IMR-90 (cell line): Measurements from ENCODE around the gene OR2A1.
"Not testable (repeated sequence)": the region's sequence is repeated elsewhere in the genome, so short reads cannot be mapped to it uniquely, and the experiment has no call there.

Experiments used
- BHLHE40 ChIP-seq: fragments of 150-350 bp; IDR thresholded peaks from 2 replicates; pipeline ENCODE4 v1.6.1; 2016; ENCODE audit warnings: mild to moderate bottlenecking, low read depth, low read length
- CEBPB ChIP-seq: IDR thresholded peaks from 2 replicates; pipeline ENCODE4 v1.6.1; 2012; ENCODE audit warnings: low read depth, low read length, improper control_type of control experiment
- CTCF ChIP-seq: conservative IDR thresholded peaks from 2 replicates; pipeline ENCODE4 v1.5.1; 2012; ENCODE audit warnings: mild to moderate bottlenecking, low read depth, low read length, improper control_type of control experiment
- MAZ ChIP-seq: IDR thresholded peaks from 2 replicates; pipeline ENCODE4 v1.6.1; 2012; ENCODE audit warnings: low read depth, mild to moderate bottlenecking, low read length, improper control_type of control experiment, moderate library complexity, borderline replicate concordance
- MXI1 ChIP-seq: IDR thresholded peaks from 2 replicates; pipeline ENCODE4 v1.6.1; 2012; ENCODE audit warnings: low read depth, mild to moderate bottlenecking, low read length, moderate library complexity, borderline replicate concordance
- POLR2A ChIP-seq: IDR thresholded peaks from 2 replicates; pipeline ENCODE4 v1.6.1; 2012; ENCODE audit warnings: mild to moderate bottlenecking, low read depth, low read length
- RAD21 ChIP-seq: IDR thresholded peaks from 2 replicates; pipeline ENCODE4 v1.6.1; 2012; ENCODE audit warnings: low read length, improper control_type of control experiment
- TF ChIP-seq, protein P1 (sequence below): fragments of 150-350 bp; IDR thresholded peaks from 2 replicates; pipeline ENCODE4 v1.6.1; 2017; ENCODE audit warnings: mild to moderate bottlenecking, antibody characterized with exemption, low read length, low read depth

DNA sequence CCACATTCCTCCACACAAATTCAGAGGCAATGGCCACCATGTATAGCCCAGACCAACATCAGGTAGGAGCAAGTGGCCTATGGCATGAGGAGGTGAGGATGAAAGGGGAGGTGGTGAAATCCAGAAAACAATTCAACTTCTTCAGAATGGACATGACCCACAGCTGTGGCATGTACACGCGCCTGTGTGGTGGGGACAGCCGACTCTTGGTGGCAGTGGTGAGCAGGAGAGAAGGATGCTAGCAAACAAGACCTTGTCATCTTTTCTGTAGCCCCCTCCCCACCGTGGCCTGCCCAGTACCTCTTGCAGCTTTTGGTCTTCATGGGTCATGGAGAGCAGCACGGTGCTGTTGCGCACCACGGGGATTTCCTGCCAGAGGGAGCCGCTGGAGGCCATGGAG lies 30.2 kb upstream of the OR2A1 start:
- TF ChIP-seq CTCF, RAD21, POLR2A, MAZ, BHLHE40, CEBPB, MXI1: not testable (repeated sequence)
- TF ChIP-seq, protein P1, sequence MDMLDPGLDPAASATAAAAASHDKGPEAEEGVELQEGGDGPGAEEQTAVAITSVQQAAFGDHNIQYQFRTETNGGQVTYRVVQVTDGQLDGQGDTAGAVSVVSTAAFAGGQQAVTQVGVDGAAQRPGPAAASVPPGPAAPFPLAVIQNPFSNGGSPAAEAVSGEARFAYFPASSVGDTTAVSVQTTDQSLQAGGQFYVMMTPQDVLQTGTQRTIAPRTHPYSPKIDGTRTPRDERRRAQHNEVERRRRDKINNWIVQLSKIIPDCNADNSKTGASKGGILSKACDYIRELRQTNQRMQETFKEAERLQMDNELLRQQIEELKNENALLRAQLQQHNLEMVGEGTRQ, result not testable (repeated sequence)
